Testis (tissue), 2 donors: Measurements from ENCODE around the gene GRIK2.

Experiments used
- POLR2A ChIP-seq: fragments of 450-650 bp; IDR thresholded peaks from one replicate; pipeline ENCODE4 v1.6.1; 2017; ENCODE audit warnings: antibody characterized with exemption, mild to moderate bottlenecking, moderate library complexity
- TF ChIP-seq, protein P1 (sequence below), 3 experiments: fragments of 450-650 bp in 2 of 3; fragments of 200-600 bp in 1 of 3; sonication (generic) in 1 of 3; IDR thresholded peaks; one replicate each; pipeline ENCODE4 v1.5.1; 2016 to 2019; ENCODE audit warnings: antibody characterized with exemption in 3 of 3, mild to moderate bottlenecking in 2 of 3, moderate library complexity in 1 of 3

DNA sequence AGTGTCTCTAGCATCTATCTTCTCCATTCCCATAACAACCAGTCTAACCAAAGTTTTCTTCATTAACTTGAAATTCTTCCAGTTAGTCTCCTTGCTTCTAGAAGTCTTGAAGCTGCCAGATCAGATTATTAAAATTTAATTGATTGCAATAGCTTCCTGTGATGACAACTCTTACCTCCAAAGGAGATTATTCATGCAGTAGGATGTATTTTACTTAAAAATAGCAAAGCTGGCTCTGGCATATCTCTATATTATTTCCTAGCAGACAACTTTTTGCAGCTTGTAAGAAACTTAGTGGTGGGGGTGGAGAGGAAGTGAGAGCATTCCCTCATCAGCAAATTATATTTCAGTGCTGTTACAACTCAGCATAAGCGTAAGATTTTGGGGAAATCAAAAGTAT, 290.4 kb downstream of the GRIK2 start:
- TF ChIP-seq, protein P1, sequence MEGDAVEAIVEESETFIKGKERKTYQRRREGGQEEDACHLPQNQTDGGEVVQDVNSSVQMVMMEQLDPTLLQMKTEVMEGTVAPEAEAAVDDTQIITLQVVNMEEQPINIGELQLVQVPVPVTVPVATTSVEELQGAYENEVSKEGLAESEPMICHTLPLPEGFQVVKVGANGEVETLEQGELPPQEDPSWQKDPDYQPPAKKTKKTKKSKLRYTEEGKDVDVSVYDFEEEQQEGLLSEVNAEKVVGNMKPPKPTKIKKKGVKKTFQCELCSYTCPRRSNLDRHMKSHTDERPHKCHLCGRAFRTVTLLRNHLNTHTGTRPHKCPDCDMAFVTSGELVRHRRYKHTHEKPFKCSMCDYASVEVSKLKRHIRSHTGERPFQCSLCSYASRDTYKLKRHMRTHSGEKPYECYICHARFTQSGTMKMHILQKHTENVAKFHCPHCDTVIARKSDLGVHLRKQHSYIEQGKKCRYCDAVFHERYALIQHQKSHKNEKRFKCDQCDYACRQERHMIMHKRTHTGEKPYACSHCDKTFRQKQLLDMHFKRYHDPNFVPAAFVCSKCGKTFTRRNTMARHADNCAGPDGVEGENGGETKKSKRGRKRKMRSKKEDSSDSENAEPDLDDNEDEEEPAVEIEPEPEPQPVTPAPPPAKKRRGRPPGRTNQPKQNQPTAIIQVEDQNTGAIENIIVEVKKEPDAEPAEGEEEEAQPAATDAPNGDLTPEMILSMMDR (IDR thresholded peaks at IDR 0.05), result no peak
- TF ChIP-seq POLR2A, result no peak
